CD4-positive, alpha-beta T cell (primary cell): ENCODE results near the gene BTG4. TPM values are rescaled to one million over a fixed set of nuclear protein-coding genes. Genes with fewer than 3 reads are reported as not detected.

Experiments used
- ATAC-seq: fragments of 200-7000 bp; cut with Tn5 transposase; one replicate; pipeline ENCODE4 v1.10.0; 2022; ENCODE audit warnings: mild to moderate bottlenecking; ENCODE audit not compliant: poor library complexity
- CTCF ChIA-PET: fragments of 350-600 bp; sonication (Branson Sonifier 250); formaldehyde crosslinking; loops from one replicate; lab custom pipeline; 2021; ENCODE audit warnings: antibody characterized with exemption, inconsistent platforms; lab: Charles Lee
- POLR2A ChIA-PET: fragments of 350-600 bp; sonication (Branson Sonifier 250); formaldehyde crosslinking; loops from one replicate; lab custom pipeline; 2021; ENCODE audit warnings: antibody characterized with exemption, inconsistent platforms; lab: Charles Lee
- DNase-seq, 14 experiments: peaks; one replicate each; pipeline ENCODE4 v3.0.0-alpha.2; 2013 to 2020; ENCODE audit warnings: mixed read lengths in 2 of 14
- H3K27ac ChIP-seq, 2 donors: one replicate each; pipeline versions ENCODE4 v1.5.1 to v1.7.0; 2013; ENCODE audit warnings: low read length in 2 of 2, low read depth in 1 of 2, mild to moderate bottlenecking in 1 of 2
- H3K27me3 ChIP-seq, 2 experiments: 1 replicate in 1 of 2; 2 replicates in 1 of 2; pipeline versions ENCODE4 v1.6.1 to v1.7.0; 2013; ENCODE audit warnings: low read length in 2 of 2, control low read depth in 1 of 2, mild to moderate bottlenecking in 1 of 2, moderate library complexity in 1 of 2; ENCODE audit not compliant: insufficient read depth in 2 of 2, control insufficient read depth in 1 of 2
- H3K36me3 ChIP-seq: one replicate; pipeline ENCODE4 v1.6.1; 2013; ENCODE audit warnings: low read length, control low read depth; ENCODE audit not compliant: insufficient read depth
- H3K4me1 ChIP-seq: one replicate; pipeline ENCODE4 v1.6.1; 2013; ENCODE audit warnings: low read length, control low read depth; ENCODE audit not compliant: insufficient read depth
- H3K4me3 ChIP-seq: one replicate; pipeline ENCODE4 v1.5.1; 2013; ENCODE audit warnings: mild to moderate bottlenecking, low read length, moderate library complexity
- H3K9me3 ChIP-seq, 2 experiments: 1 replicate in 1 of 2; 2 replicates in 1 of 2; pipeline versions ENCODE4 v1.6.1 to v1.7.0; 2013; ENCODE audit warnings: low read length in 2 of 2, mild to moderate bottlenecking in 2 of 2, control low read depth in 1 of 2, moderate library complexity in 1 of 2; ENCODE audit not compliant: control insufficient read depth in 1 of 2, insufficient read depth in 1 of 2
- H3K27ac Mint-ChIP-seq: one replicate; pipeline ENCODE4 v1.8.0; 2020; ENCODE audit warnings: mixed read lengths
- H3K27me3 Mint-ChIP-seq: one replicate; pipeline ENCODE4 v1.8.0; 2021; ENCODE audit warnings: mixed read lengths
- H3K36me3 Mint-ChIP-seq: one replicate; pipeline ENCODE4 v1.8.0; 2021; ENCODE audit warnings: low read depth, mixed read lengths
- H3K4me1 Mint-ChIP-seq: one replicate; pipeline ENCODE4 v1.8.0; 2021; ENCODE audit warnings: low read depth, mixed read lengths
- H3K4me3 Mint-ChIP-seq: one replicate; pipeline ENCODE4 v1.8.0; 2020; ENCODE audit warnings: mild to moderate bottlenecking, mixed read lengths
- H3K9me3 Mint-ChIP-seq: one replicate; pipeline ENCODE4 v1.8.0; 2020; ENCODE audit warnings: mixed read lengths
- CTCF ChIP-seq: fragments of 200-600 bp; IDR thresholded peaks from one replicate; pipeline ENCODE4 v1.8.0; 2022; ENCODE audit warnings: antibody characterized with exemption, mild to moderate bottlenecking
- intact Hi-C, 2 experiments: fragments of 100-400 bp; cut with DNase I in 1 of 2; cut with micrococcal nuclease in 1 of 2; formaldehyde crosslinking; loops; one replicate each; pipeline versions ENCODE4 v1.15.1 to v1.9.0; 2023 to 2025; cut with DNase I, micrococcal nuclease
- total RNA-seq, 174 experiments: library from RNA in 2 of 174; stranded (reverse) in 2 of 174; gene quantifications; one replicate each; pipeline ENCODE4 v1.2.3 and lab custom pipeline; 2021 to 2026

The BTG4 gene
- total RNA-seq, 2 experiments from 2014 or later, result not detected

GRCh38 chr11:111518668-111519067 lies 6.5 kb upstream of the BTG4 start:
- no peak for TF ChIP-seq CTCF
- H3K4me1 Mint-ChIP-seq, result peaks cover 13% of the 10 kb centered on the region
- no peaks in the 10 kb centered on the region for H3K36me3 Mint-ChIP-seq
- ChIA-PET CTCF (no interaction called here), POLR2A (no interaction called here)
- no peak overlapping the region for H3K27ac Mint-ChIP-seq
- ATAC-seq (no peak), DNase-seq (no peak)
- no peaks in the 10 kb centered on the region for H3K9me3 Mint-ChIP-seq
- H3K9me3 ChIP-seq, result no peaks in the 10 kb centered on the region
- H3K27me3 ChIP-seq, result peaks cover 9 to 19% of the 10 kb centered on the region in 2 experiments
- no peak overlapping the region for H3K4me3 ChIP-seq
- intact Hi-C loops, result no loop called here
- H3K27ac ChIP-seq, result no peak overlapping the region
- H3K36me3 ChIP-seq, result no peaks in the 10 kb centered on the region
- H3K27me3 Mint-ChIP-seq, result peaks cover 31% of the 10 kb centered on the region
- H3K4me1 ChIP-seq, result peaks cover 2% of the 10 kb centered on the region
- H3K4me3 Mint-ChIP-seq, result no peak overlapping the region

- TF ChIP-seq CTCF, result no peak
- no peak for ATAC-seq
- no peak overlapping the region for H3K27ac ChIP-seq
- no peaks in the 10 kb centered on the region for H3K36me3 ChIP-seq
- Mint-ChIP-seq H3K4me3 (no peak overlapping the region), H3K9me3 (no peaks in the 10 kb centered on the region), H3K4me1 (peaks cover 20% of the 10 kb centered on the region), H3K27me3 (peaks cover 47% of the 10 kb centered on the region), H3K36me3 (no peaks in the 10 kb centered on the region), H3K27ac (no peak overlapping the region)
- H3K4me3 ChIP-seq, result no peak overlapping the region
- intact Hi-C loops, result no loop called here
- H3K4me1 ChIP-seq, result peaks cover 9% of the 10 kb centered on the region
- peaks cover 24 to 43% of the 10 kb centered on the region in 2 experiments for H3K27me3 ChIP-seq
- ChIA-PET POLR2A (no interaction called here), CTCF (no interaction called here)
- DNase-seq, result no peak
- H3K9me3 ChIP-seq, result no peaks in the 10 kb centered on the region
Measured at GRCh38 chr11:111515591-111515990, 3.4 kb upstream of the BTG4 start.

- H3K9me3 Mint-ChIP-seq, result no peaks in the 10 kb centered on the region
- ChIA-PET POLR2A (interaction anchor here (0.6 to 1.0 kb wide), 3 partner anchors 13 to 1057 kb away, joined by 3 read pairs; no protein-coding TSS in a partner anchor), CTCF (interaction anchor here (0.8 kb wide), 2 partner anchors 14 to 24 kb away, joined by 3 read pairs; no protein-coding TSS in a partner anchor)
- peaks cover 53% of the 10 kb centered on the region for H3K27me3 Mint-ChIP-seq
- no peak within 1 kb of the TSS for H3K27ac Mint-ChIP-seq
- Histone ChIP-seq H3K4me3 (no peak within 1 kb of the TSS), H3K36me3 (no peaks in the 10 kb centered on the region), H3K9me3 (no peaks in the 10 kb centered on the region), H3K4me1 (peaks cover 9% of the 10 kb centered on the region), H3K27ac (no peak within 1 kb of the TSS), H3K27me3 (peaks cover 24 to 43% of the 10 kb centered on the region in 2 experiments)
- intact Hi-C loops, result no loop called here
- H3K36me3 Mint-ChIP-seq, result no peaks in the 10 kb centered on the region
- peak in 3 of 14 experiments; percentile 25 to 33 (median 26) for DNase-seq
- H3K4me3 Mint-ChIP-seq, result peak within 1 kb of the TSS; percentile 50
- no peak for TF ChIP-seq CTCF
- peak; percentile 26 for ATAC-seq
- H3K4me1 Mint-ChIP-seq, result peaks cover 20% of the 10 kb centered on the region
Measured at GRCh38 chr11:111514216-111515031, 2.2 kb upstream of the BTG4 start, which contains the start of gene HOATZ. Gene HOATZ (plus strand): TSS chr11:111514778. CDS start chr11:111514785, 7 bp downstream.
